ENCODE data around the gene CFAP54.

DNA sequence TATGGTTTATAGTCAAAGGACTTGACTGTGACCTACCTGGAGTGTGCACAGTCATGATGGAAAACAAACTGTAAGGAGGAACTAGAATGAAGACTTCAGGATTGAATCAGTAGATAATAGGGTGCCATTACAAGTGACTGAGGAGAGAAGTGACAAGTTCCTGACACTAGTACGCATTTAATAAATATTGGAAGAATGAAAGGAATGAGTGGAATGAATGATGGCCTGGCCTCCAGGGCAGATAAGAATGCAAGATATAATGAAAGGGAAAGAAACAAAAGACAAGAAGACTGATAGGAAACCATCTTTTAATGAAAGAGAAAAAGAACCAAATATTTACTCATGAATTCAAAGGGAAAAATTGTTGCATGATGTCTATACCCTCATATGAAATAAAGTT is 372.9 kb downstream of the CFAP54 start:
- TF ChIP-seq, protein P1, sequence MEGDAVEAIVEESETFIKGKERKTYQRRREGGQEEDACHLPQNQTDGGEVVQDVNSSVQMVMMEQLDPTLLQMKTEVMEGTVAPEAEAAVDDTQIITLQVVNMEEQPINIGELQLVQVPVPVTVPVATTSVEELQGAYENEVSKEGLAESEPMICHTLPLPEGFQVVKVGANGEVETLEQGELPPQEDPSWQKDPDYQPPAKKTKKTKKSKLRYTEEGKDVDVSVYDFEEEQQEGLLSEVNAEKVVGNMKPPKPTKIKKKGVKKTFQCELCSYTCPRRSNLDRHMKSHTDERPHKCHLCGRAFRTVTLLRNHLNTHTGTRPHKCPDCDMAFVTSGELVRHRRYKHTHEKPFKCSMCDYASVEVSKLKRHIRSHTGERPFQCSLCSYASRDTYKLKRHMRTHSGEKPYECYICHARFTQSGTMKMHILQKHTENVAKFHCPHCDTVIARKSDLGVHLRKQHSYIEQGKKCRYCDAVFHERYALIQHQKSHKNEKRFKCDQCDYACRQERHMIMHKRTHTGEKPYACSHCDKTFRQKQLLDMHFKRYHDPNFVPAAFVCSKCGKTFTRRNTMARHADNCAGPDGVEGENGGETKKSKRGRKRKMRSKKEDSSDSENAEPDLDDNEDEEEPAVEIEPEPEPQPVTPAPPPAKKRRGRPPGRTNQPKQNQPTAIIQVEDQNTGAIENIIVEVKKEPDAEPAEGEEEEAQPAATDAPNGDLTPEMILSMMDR (IDR thresholded peaks at IDR 0.05) = no peak
- TF ChIP-seq POLR2A (IDR thresholded peaks at IDR 0.05) = no peak

Data from uterus (tissue), 2 donors.